Neural cell (in vitro differentiated cells): ENCODE data around the gene SLC28A1. TPM values are rescaled to one million over a fixed set of nuclear protein-coding genes. Genes with fewer than 3 reads are reported as not detected.

Experiments
- H2AFZ ChIP-seq: fragments of 200-600, 300-800 bp; sonication (generic), shearing (Covaris generic); 2 replicates; pipeline ENCODE4 v1.6.0; 2014; ENCODE audit warnings: low read depth, mild to moderate bottlenecking, antibody characterized with exemption, low read length, moderate library complexity
- H3F3A ChIP-seq: fragments of 200-600 bp; shearing (Covaris generic); 2 replicates; pipeline ENCODE4 v1.6.1; 2016; ENCODE audit warnings: mild to moderate bottlenecking, moderate library complexity, mixed read lengths, antibody characterized with exemption, low read length; ENCODE audit not compliant: insufficient read depth, poor library complexity, severe bottlenecking
- H3K27ac ChIP-seq: fragments of 200-600, 300-800 bp; sonication (generic), shearing (Covaris generic); 2 replicates; pipeline ENCODE4 v1.5.1; 2014; ENCODE audit warnings: mild to moderate bottlenecking, low read length, moderate library complexity
- H3K27me3 ChIP-seq: fragments of 300-800, 200-600 bp; sonication (generic), shearing (Covaris generic); 2 replicates; pipeline ENCODE4 v1.6.0; 2014; ENCODE audit warnings: mild to moderate bottlenecking, low read depth, low read length, moderate library complexity; ENCODE audit not compliant: insufficient read depth
- H3K36me3 ChIP-seq: fragments of 300-800, 200-600 bp; sonication (generic), shearing (Covaris generic); 2 replicates; pipeline ENCODE4 v1.5.1; 2014; ENCODE audit warnings: mild to moderate bottlenecking, antibody characterized with exemption, low read length, moderate library complexity; ENCODE audit not compliant: insufficient read depth
- H3K4me2 ChIP-seq: fragments of 300-800, 200-600 bp; sonication (generic), shearing (Covaris generic); 2 replicates; pipeline ENCODE4 v1.6.0; 2014; ENCODE audit warnings: mild to moderate bottlenecking, low read length
- H3K4me3 ChIP-seq: fragments of 300-800, 200-600 bp; sonication (generic), shearing (Covaris generic); 2 replicates; pipeline ENCODE4 v1.5.1; 2014; ENCODE audit warnings: mild to moderate bottlenecking, low read length, moderate library complexity
- H3K79me2 ChIP-seq: fragments of 200-600 bp; shearing (Covaris generic); replicated peaks from 2 replicates; pipeline ENCODE4 v1.6.0; 2014; ENCODE audit warnings: mild to moderate bottlenecking, low read length, moderate library complexity; ENCODE audit not compliant: insufficient read depth
- H3K9ac ChIP-seq: fragments of 300-800, 200-600 bp; sonication (generic), shearing (Covaris generic); 2 replicates; pipeline ENCODE4 v1.6.1; 2016; ENCODE audit warnings: mild to moderate bottlenecking, low read length, mixed read lengths
- H3K9me2 ChIP-seq: fragments of 200-600 bp; shearing (Covaris generic); 2 replicates; pipeline ENCODE4 v1.6.1; 2016; ENCODE audit warnings: mild to moderate bottlenecking, low read length, mixed read lengths; ENCODE audit not compliant: insufficient read depth
- H3K9me3 ChIP-seq: fragments of 200-600, 300-800 bp; sonication (generic), shearing (Covaris generic); 2 replicates; pipeline ENCODE4 v1.6.1; 2016; ENCODE audit warnings: mild to moderate bottlenecking, mixed run types, low read length, moderate library complexity, mixed read lengths
- H4K20me1 ChIP-seq: fragments of 200-600 bp; shearing (Covaris generic); 2 replicates; pipeline ENCODE4 v1.6.1; 2016; ENCODE audit warnings: mild to moderate bottlenecking, mixed run types; ENCODE audit not compliant: insufficient read depth
- EP300 ChIP-seq: fragments of 450-650 bp; conservative IDR thresholded peaks from 2 replicates; pipeline ENCODE4 v1.6.1; 2014; ENCODE audit warnings: antibody characterized with exemption, mild to moderate bottlenecking, moderate library complexity; ENCODE audit not compliant: poor library complexity, severe bottlenecking
- EZH2 ChIP-seq: fragments of 200-600, 300-800 bp; shearing (Covaris generic), sonication (generic); IDR thresholded peaks from 2 replicates; pipeline ENCODE4 v1.6.1; 2014; ENCODE audit warnings: antibody characterized with exemption, low read length, borderline replicate concordance, mild to moderate bottlenecking; ENCODE audit not compliant: insufficient read depth, poor library complexity, severe bottlenecking
- MXI1 ChIP-seq: fragments of 450-650 bp; conservative IDR thresholded peaks from 2 replicates; pipeline ENCODE4 v1.6.1; 2014; ENCODE audit warnings: antibody characterized with exemption, mild to moderate bottlenecking; ENCODE audit not compliant: poor library complexity, severe bottlenecking
- POLR2AphosphoS5 ChIP-seq: IDR thresholded peaks from 2 replicates; pipeline ENCODE4 v1.6.1; 2012
- RAD21 ChIP-seq: fragments of 450-650 bp; conservative IDR thresholded peaks from 2 replicates; pipeline ENCODE4 v1.6.1; 2014; ENCODE audit warnings: antibody characterized with exemption, mild to moderate bottlenecking, moderate library complexity
- SMC3 ChIP-seq: fragments of 450-650 bp; conservative IDR thresholded peaks from 2 replicates; pipeline ENCODE4 v1.6.1; 2014; ENCODE audit warnings: antibody characterized with exemption, mild to moderate bottlenecking, moderate library complexity; ENCODE audit not compliant: poor library complexity
- TAF1 ChIP-seq: IDR thresholded peaks from 2 replicates; pipeline ENCODE4 v1.6.1; 2012; ENCODE audit warnings: low read depth
- polyA plus RNA-seq: library from polyadenylated mRNA; depleted of rRNA; stranded (reverse); fragments of >200 nt; gene quantifications from 2 replicates; pipeline ENCODE4 v1.2.3, GENCODE V29; 2014
- TF ChIP-seq, protein P1 (sequence below): fragments of 450-650 bp; IDR thresholded peaks from 2 replicates; pipeline ENCODE4 v1.5.1; 2014; ENCODE audit warnings: antibody characterized with exemption, mild to moderate bottlenecking, moderate library complexity; ENCODE audit not compliant: poor library complexity, severe bottlenecking
- TF ChIP-seq, protein P2 (sequence below): IDR thresholded peaks from 2 replicates; pipeline ENCODE4 v1.6.1; 2012; ENCODE audit warnings: borderline replicate concordance

SLC28A1 gene
- polyA plus RNA-seq, 1 donor from 2014 or later = not detected

DNA sequence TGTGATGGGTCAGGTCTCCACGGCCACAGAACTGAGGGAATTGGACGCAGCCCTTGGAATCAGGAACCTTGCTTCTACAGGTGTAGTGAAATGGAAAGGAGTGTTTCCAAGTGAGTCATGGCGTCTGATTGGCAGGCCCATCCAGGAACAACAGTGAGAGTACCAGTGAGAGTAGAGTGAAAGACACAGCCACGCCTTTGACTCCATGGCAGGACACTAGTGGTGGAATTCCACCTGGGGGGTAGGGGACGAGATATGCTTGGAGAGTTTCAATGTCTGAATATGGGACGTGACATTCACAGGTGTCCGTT lies 3.0 kb upstream of the SLC28A1 start (continued):
- no peak for TF ChIP-seq EZH2

DNA sequence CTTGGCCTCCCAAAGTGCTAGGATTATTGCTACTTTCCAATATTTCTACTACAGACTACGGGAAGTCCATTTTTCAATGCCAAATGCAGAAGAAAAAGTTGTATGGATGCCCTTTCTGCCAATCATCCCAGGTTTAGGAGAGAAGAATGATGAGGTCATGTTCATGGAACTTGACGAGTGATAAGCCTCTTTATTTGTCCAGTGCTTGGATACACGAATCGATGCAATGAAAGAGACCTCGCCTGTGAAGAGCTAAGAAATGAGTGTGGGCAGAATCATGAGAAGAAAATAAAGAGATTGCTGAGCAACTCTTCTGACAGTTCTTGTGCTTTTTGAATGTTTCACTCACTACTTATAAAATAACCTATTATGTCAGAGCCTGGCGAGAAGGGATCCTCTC lies 996 bp upstream of the SLC28A1 start:
- H3K9me3 ChIP-seq = no peaks in the 10 kb centered on the region
- H3K27me3 ChIP-seq = no peaks in the 10 kb centered on the region
- no peaks in the 10 kb centered on the region for H3F3A ChIP-seq

DNA sequence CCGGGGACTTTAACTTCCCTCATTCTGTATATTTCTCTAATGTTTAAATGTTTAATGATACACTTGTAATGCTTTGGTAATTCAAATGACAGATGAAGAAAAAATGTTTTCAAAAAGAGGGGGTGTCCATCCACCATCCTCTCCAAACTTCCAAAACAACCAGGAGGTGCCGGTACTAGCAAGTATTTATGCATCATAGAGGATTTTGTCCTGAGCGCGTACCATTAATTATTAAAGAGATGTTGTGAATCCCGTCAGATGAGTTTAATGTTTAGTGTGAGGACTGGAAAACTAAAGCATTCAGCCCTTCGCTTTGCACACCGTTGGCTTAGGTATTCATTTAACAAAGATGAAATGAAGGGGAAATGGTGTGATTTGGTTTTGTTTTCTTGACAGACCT lies 1.3 kb downstream of the SLC28A1 start:
- Histone ChIP-seq H2AFZ (no peak overlapping the region), H3K4me2 (no peak overlapping the region), H3K79me2 (no peaks in the 10 kb centered on the region), H3K27me3 (no peaks in the 10 kb centered on the region), H3F3A (no peaks in the 10 kb centered on the region), H3K9me3 (no peaks in the 10 kb centered on the region), H3K9ac (no peak overlapping the region), H4K20me1 (no peaks in the 10 kb centered on the region), H3K27ac (no peak overlapping the region), H3K4me3 (no peak overlapping the region), H3K9me2 (no peaks in the 10 kb centered on the region), H3K36me3 (no peaks in the 10 kb centered on the region)
- TF ChIP-seq EZH2 = no peak
- TF ChIP-seq TAF1 = no peak
- no peak for TF ChIP-seq POLR2AphosphoS5
- TF ChIP-seq, protein P1, sequence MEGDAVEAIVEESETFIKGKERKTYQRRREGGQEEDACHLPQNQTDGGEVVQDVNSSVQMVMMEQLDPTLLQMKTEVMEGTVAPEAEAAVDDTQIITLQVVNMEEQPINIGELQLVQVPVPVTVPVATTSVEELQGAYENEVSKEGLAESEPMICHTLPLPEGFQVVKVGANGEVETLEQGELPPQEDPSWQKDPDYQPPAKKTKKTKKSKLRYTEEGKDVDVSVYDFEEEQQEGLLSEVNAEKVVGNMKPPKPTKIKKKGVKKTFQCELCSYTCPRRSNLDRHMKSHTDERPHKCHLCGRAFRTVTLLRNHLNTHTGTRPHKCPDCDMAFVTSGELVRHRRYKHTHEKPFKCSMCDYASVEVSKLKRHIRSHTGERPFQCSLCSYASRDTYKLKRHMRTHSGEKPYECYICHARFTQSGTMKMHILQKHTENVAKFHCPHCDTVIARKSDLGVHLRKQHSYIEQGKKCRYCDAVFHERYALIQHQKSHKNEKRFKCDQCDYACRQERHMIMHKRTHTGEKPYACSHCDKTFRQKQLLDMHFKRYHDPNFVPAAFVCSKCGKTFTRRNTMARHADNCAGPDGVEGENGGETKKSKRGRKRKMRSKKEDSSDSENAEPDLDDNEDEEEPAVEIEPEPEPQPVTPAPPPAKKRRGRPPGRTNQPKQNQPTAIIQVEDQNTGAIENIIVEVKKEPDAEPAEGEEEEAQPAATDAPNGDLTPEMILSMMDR = no peak
- TF ChIP-seq SMC3 = no peak
- TF ChIP-seq MXI1 = no peak
- TF ChIP-seq RAD21 = no peak
- TF ChIP-seq, protein P2, sequence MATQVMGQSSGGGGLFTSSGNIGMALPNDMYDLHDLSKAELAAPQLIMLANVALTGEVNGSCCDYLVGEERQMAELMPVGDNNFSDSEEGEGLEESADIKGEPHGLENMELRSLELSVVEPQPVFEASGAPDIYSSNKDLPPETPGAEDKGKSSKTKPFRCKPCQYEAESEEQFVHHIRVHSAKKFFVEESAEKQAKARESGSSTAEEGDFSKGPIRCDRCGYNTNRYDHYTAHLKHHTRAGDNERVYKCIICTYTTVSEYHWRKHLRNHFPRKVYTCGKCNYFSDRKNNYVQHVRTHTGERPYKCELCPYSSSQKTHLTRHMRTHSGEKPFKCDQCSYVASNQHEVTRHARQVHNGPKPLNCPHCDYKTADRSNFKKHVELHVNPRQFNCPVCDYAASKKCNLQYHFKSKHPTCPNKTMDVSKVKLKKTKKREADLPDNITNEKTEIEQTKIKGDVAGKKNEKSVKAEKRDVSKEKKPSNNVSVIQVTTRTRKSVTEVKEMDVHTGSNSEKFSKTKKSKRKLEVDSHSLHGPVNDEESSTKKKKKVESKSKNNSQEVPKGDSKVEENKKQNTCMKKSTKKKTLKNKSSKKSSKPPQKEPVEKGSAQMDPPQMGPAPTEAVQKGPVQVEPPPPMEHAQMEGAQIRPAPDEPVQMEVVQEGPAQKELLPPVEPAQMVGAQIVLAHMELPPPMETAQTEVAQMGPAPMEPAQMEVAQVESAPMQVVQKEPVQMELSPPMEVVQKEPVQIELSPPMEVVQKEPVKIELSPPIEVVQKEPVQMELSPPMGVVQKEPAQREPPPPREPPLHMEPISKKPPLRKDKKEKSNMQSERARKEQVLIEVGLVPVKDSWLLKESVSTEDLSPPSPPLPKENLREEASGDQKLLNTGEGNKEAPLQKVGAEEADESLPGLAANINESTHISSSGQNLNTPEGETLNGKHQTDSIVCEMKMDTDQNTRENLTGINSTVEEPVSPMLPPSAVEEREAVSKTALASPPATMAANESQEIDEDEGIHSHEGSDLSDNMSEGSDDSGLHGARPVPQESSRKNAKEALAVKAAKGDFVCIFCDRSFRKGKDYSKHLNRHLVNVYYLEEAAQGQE = no peak
- TF ChIP-seq EP300 = no peak

More for the DNA sequence above, 996 bp upstream of the SLC28A1 start:
- Histone ChIP-seq H4K20me1 (no peaks in the 10 kb centered on the region), H3K9ac (no peak overlapping the region), H2AFZ (no peak overlapping the region), H3K4me2 (no peak overlapping the region), H3K79me2 (no peaks in the 10 kb centered on the region), H3K4me3 (no peak overlapping the region), H3K36me3 (no peaks in the 10 kb centered on the region), H3K9me2 (no peaks in the 10 kb centered on the region), H3K27ac (no peak overlapping the region)
- TF ChIP-seq MXI1 (no peak), EZH2 (no peak), EP300 (no peak), TAF1 (no peak), POLR2AphosphoS5 (no peak), SMC3 (no peak), RAD21 (no peak)
- TF ChIP-seq, protein P1 = no peak
- TF ChIP-seq, protein P2 = no peak
